K562 (cell line): ENCODE results near the gene RNF114. TPM values are rescaled to one million over a fixed set of nuclear protein-coding genes. Genes with fewer than 3 reads are reported as not detected.

ENCODE experiments used
- ATAC-seq: fragments of 200-7000 bp; cut with Tn5 transposase; 3 replicates; pipeline ENCODE4 v1.9.1; 2020; ENCODE audit warnings: moderate library complexity
- BruUV-seq: library from RNA; stranded (reverse); fragments of 400-500 nt; replicated peaks from 2 replicates; lab custom pipeline; 2021; lab: Mats Ljungman, UMichigan
- CTCF ChIA-PET: fragments of 300-600 bp; formaldehyde crosslinking; extraction: SDS; loops from one replicate; lab custom pipeline; 2021; ENCODE audit warnings: low intra/inter-chr PET ratio; lab: Yijun Ruan, JAX
- POLR2A ChIA-PET: fragments of 300-600, 350-650 bp; sonication (Branson Sonifier 250); formaldehyde crosslinking; extraction: SDS; loops from one replicate; lab custom pipeline; 2021; ENCODE audit warnings: antibody characterized with exemption, inconsistent platforms; lab: Yijun Ruan, JAX
- DNase-seq, 4 experiments: peaks; one replicate each; pipeline versions ENCODE4 v3.0.0 to v3.0.0-alpha.2; 2011 to 2018; ENCODE audit warnings: low spot score in 3 of 4, mixed read lengths in 3 of 4; ENCODE audit errors: extremely low read depth in 1 of 4
- FAIRE-seq: peaks from 2 replicates; lab custom pipeline; 2011; peaks lifted over from hg19 to GRCh38; lab: Jason Lieb, UNC
- H2AFZ ChIP-seq: 2 replicates; pipeline ENCODE4 v1.6.0; 2011; ENCODE audit warnings: low read depth, low read length, control low read depth, inconsistent platforms
- H3K27ac ChIP-seq: fragments of 200-600 bp; 3 replicates; pipeline ENCODE4 v1.8.0; 2011; ENCODE audit warnings: low read depth, mild to moderate bottlenecking, control low read depth, inconsistent platforms, low read length, moderate library complexity, mixed read lengths; ENCODE audit errors: extremely low read depth
- H3K27me3 ChIP-seq, 2 experiments: fragments of 300-600 bp in 1 of 2; 2 replicates in 1 of 2; 3 replicates in 1 of 2; pipeline versions ENCODE4 v1.6.0 to v1.8.0; 2011; ENCODE audit warnings: inconsistent platforms in 2 of 2, low read length in 2 of 2, mild to moderate bottlenecking in 1 of 2, mixed read lengths in 1 of 2, moderate library complexity in 1 of 2; ENCODE audit not compliant: control insufficient read depth in 2 of 2, insufficient read depth in 2 of 2
- H3K36me3 ChIP-seq: fragments of 300-600 bp; 3 replicates; pipeline ENCODE4 v1.8.0; 2011; ENCODE audit warnings: mild to moderate bottlenecking, low read length, inconsistent platforms; ENCODE audit not compliant: control insufficient read depth, insufficient read depth
- H3K4me1 ChIP-seq, 2 experiments: fragments of 200-600 bp in 1 of 2; replicated peaks in 1 of 2; 2 replicates in 1 of 2; 3 replicates in 1 of 2; pipeline versions ENCODE4 v1.5.1 to v1.8.0; 2011; ENCODE audit warnings: inconsistent platforms in 2 of 2, low read length in 2 of 2, mild to moderate bottlenecking in 1 of 2, mixed read lengths in 1 of 2, moderate library complexity in 1 of 2; ENCODE audit not compliant: control insufficient read depth in 2 of 2, insufficient read depth in 2 of 2
- H3K4me2 ChIP-seq: 2 replicates; pipeline ENCODE4 v1.6.1; 2011; ENCODE audit warnings: low read length, control low read depth, inconsistent platforms, mixed read lengths; ENCODE audit not compliant: insufficient read depth
- H3K4me3 ChIP-seq: fragments of 200-600 bp; sonication (generic), shearing (Covaris generic); 2 replicates; pipeline ENCODE4 v1.5.1; 2016; ENCODE audit warnings: control low read depth, inconsistent platforms
- H3K79me2 ChIP-seq: fragments of 200-600 bp; 3 replicates; pipeline ENCODE4 v1.8.0; 2011; ENCODE audit warnings: low read length, inconsistent platforms; ENCODE audit not compliant: control insufficient read depth, insufficient read depth
- H3K9ac ChIP-seq, 2 experiments: 2 replicates each; pipeline versions ENCODE4 v1.6.0 to v1.6.1; 2011; ENCODE audit warnings: low read depth in 2 of 2, low read length in 2 of 2, control low read depth in 1 of 2, inconsistent platforms in 1 of 2, mild to moderate bottlenecking in 1 of 2, mixed read lengths in 1 of 2; ENCODE audit not compliant: insufficient read depth in 1 of 2
- H3K9me1 ChIP-seq: one replicate; pipeline ENCODE4 v1.6.0; 2011; ENCODE audit warnings: inconsistent platforms, mild to moderate bottlenecking, low read length, moderate library complexity; ENCODE audit not compliant: control insufficient read depth, insufficient read depth
- H3K9me3 ChIP-seq: replicated peaks from 2 replicates; pipeline ENCODE4 v1.5.1; 2011; ENCODE audit warnings: low read depth, low read length, inconsistent platforms; ENCODE audit not compliant: control insufficient read depth, insufficient read depth
- H4K20me1 ChIP-seq: replicated peaks from 2 replicates; pipeline ENCODE4 v1.6.1; 2011; ENCODE audit warnings: low read length, inconsistent platforms, mixed read lengths; ENCODE audit not compliant: control insufficient read depth, insufficient read depth
- MAFK ChIP-seq: IDR thresholded peaks from 2 replicates; pipeline ENCODE4 v1.6.1; 2011; ENCODE audit warnings: low read length, improper control_type of control experiment
- PURB ChIP-seq: sonication (generic); formaldehyde crosslinking; IDR thresholded peaks from 2 replicates; pipeline ENCODE4 v1.9.0; 2021; ENCODE audit warnings: low read depth, mild to moderate bottlenecking, missing genetic modification reagents
- RBM22 ChIP-seq: fragments of 200-400 bp; formaldehyde crosslinking; IDR thresholded peaks from 2 replicates; pipeline ENCODE4 v1.6.1; 2018; ENCODE audit warnings: low read length, low read depth; ENCODE audit not compliant: poor library complexity, severe bottlenecking
- RBM34 ChIP-seq: fragments of 200-400 bp; formaldehyde crosslinking; IDR thresholded peaks from 2 replicates; pipeline ENCODE4 v1.6.1; 2018; ENCODE audit warnings: low read length, borderline replicate concordance; ENCODE audit not compliant: insufficient read depth
- SRF ChIP-seq, 2 experiments: fragments of 250-450, 450-650 bp in 1 of 2; sonication (Bioruptor Pico) in 1 of 2; sonication (generic) in 1 of 2; formaldehyde crosslinking; IDR thresholded peaks; 2 replicates each; pipeline versions ENCODE4 v1.5.0 to v1.5.1; 2020 to 2022; ENCODE audit warnings: mild to moderate bottlenecking in 1 of 2, missing genetic modification reagents in 1 of 2
- ZNF740 ChIP-seq, 3 experiments: fragments of 200-800 bp in 1 of 3; sonication (Bioruptor generic) in 1 of 3; sonication (generic) in 1 of 3; formaldehyde crosslinking in 1 of 3; IDR thresholded peaks; 2 replicates each; pipeline versions ENCODE4 v1.6.1 to v1.8.0; 2016 to 2022; ENCODE audit warnings: mild to moderate bottlenecking in 2 of 3, missing compliant biosample characterization in 2 of 3, missing genetic modification characterization in 2 of 3, missing genetic modification reagents in 1 of 3
- WGBS: fragments of 100-300 bp; shearing (Covaris generic); methylation state at CpG from one replicate; pipeline ENCODE4 v1.1.6; 2016; ENCODE audit warnings: low coverage, mixed read lengths; ENCODE audit not compliant: insufficient coverage; ENCODE audit errors: missing lambda C conversion rate; 5-methylcytosine and 5-hydroxymethylcytosine counted together
- in situ Hi-C: fragments of 300-500 bp; cut with MboI; formaldehyde crosslinking; loops from 4 replicates; pipeline ENCODE4 v1.15.0; 2018; ENCODE audit warnings: inconsistent platforms, mixed read lengths
- intact Hi-C: fragments of 100-400 bp; cut with micrococcal nuclease; formaldehyde crosslinking; loops from 2 replicates; pipeline ENCODE4 v1.14.2; 2022
- polyA plus RNA-seq, 8 experiments: library from polyadenylated mRNA; depleted of rRNA in 4 of 8; stranded (reverse) in 5 of 8; unstranded in 3 of 8; fragments of >200 nt; fragmentation: Nextera tagmentation in 2 of 8; fragmentation: Illumina TruSeq in 1 of 8; extraction: Ambion mirVana in 2 of 8; extraction: Trizol in 1 of 8; gene quantifications; 2 replicates each; pipeline versions ENCODE4 v1.2.1 to v1.2.3, GENCODE V29; 2011 to 2014; ENCODE audit warnings: inconsistent platforms in 1 of 8, missing spikeins in 1 of 8
- total RNA-seq, 7 experiments: library from RNA; depleted of rRNA in 6 of 7; stranded (reverse); fragments of >200 nt in 6 of 7; fragmentation: Illumina TruSeq in 2 of 7; extraction: Trizol in 2 of 7; gene quantifications; 2 replicates each; pipeline versions ENCODE4 v1.2.1 to v1.2.3, GENCODE V29; 2011 to 2021; ENCODE audit warnings: low replicate concordance in 1 of 7
- TF ChIP-seq, protein P1 (sequence below): fragments of 250-450 bp; sonication (Bioruptor Pico); IDR thresholded peaks from 2 replicates; pipeline ENCODE4 v1.9.0; 2021; ENCODE audit warnings: mild to moderate bottlenecking, inconsistent platforms
- TF ChIP-seq, protein P2 (sequence below), 2 experiments: fragments of 450-650 bp; IDR thresholded peaks; 2 replicates each; pipeline ENCODE4 v1.6.1; 2016

RNF114 gene
- total and polyA plus RNA-seq, 9 of the 15 experiments (the other 6 are each of a cell fraction or from before 2014, with no cell fraction given), result 38.6 to 111 (median 62.6) TPM

DNA sequence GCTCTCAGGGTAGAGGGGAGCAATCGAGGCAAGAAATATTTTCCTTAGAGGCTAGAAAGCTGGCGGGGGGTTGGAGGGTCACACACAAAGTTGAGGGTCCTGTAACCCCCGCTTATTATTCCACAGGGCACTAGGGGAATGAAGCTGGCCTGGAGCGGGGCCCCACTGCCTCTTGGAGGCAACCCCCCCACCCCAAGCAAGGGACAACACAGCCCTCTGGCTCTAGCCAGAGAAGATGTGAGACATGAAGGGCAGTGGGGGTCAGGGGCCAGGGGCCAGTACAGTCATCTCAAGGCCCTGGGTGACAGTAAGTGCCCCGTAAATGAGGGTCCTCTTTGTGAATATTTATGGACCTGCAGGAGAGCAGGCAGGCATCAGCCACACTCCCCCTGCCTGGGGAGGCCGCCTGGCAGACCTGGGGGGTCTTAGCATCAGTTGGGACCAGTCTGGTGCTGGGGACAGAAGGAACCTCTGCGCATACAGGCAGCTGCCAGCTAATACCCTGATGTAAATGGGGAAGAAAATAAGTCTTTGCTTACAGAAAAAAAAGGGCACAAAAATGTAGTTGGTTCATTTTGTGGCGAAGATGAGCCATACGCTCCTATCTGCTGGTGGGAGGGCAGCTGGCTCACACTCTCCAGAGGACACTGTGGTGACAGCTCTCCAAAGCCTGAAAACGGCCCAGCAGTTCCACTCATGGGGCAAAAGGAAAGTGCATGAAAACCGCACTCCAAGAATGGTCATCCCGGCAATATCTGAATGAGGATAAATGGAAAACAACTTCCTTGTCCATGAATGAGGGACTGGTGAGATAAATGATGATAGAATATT, 42.7 kb upstream of the RNF114 start:
- CTCF ChIA-PET, result no interaction called here
- in situ Hi-C loops (loop anchor here (25.0 kb wide), 1 partner anchor 556 kb away; no protein-coding TSS in a partner anchor), intact Hi-C loops (loop anchor here (5.0 kb wide), 1 partner anchor 351 kb away; no protein-coding TSS in a partner anchor)
- Histone ChIP-seq H3K9ac (peak overlapping the region in 1 of 2 experiments; percentile 87; a peak in 1 of 4 replicates), H3K9me3 (no peaks in the 10 kb centered on the region), H3K79me2 (no peaks in the 10 kb centered on the region), H2AFZ (no peak overlapping the region), H4K20me1 (peaks cover 8% of the 10 kb centered on the region; the same call in 1 of the 2 replicates), H3K9me1 (no peaks in the 10 kb centered on the region), H3K27ac (no peak overlapping the region), H3K27me3 (no peaks in the 10 kb centered on the region), H3K4me1 (peaks cover 8 to 32% of the 10 kb centered on the region in 2 experiments), H3K4me3 (no peak overlapping the region), H3K4me2 (peak overlapping the region; percentile 3; the same call in 1 of the 2 replicates), H3K36me3 (peaks cover 10% of the 10 kb centered on the region; the same call in 1 of the 3 replicates)
- no TSS peak for BruUV-seq
- no peak for DNase-seq
- FAIRE-seq, result no peak
- no peak for ATAC-seq
- POLR2A ChIA-PET, result interaction anchor here (0.7 to 3.2 kb wide), 6 partner anchors 7 to 1504 kb away, joined by 3 to 16 read pairs (median 4); no protein-coding TSS in a partner anchor
- TF ChIP-seq RBM34 (no peak), PURB (CRISPR knock-in tag) (no peak), SRF (CRISPR knock-in tag; IDR thresholded peaks at IDR 0.05) (no peak), ZNF740 (CRISPR knock-in tag; IDR thresholded peaks at IDR 0.05) (peak; percentile 37; the same call in 1 of the 2 replicates), ZNF740 (tag; IDR thresholded peaks at IDR 0.05) (no peak), MAFK (no peak), RBM22 (no peak)
- TF ChIP-seq, protein P1, sequence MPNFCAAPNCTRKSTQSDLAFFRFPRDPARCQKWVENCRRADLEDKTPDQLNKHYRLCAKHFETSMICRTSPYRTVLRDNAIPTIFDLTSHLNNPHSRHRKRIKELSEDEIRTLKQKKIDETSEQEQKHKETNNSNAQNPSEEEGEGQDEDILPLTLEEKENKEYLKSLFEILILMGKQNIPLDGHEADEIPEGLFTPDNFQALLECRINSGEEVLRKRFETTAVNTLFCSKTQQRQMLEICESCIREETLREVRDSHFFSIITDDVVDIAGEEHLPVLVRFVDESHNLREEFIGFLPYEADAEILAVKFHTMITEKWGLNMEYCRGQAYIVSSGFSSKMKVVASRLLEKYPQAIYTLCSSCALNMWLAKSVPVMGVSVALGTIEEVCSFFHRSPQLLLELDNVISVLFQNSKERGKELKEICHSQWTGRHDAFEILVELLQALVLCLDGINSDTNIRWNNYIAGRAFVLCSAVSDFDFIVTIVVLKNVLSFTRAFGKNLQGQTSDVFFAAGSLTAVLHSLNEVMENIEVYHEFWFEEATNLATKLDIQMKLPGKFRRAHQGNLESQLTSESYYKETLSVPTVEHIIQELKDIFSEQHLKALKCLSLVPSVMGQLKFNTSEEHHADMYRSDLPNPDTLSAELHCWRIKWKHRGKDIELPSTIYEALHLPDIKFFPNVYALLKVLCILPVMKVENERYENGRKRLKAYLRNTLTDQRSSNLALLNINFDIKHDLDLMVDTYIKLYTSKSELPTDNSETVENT, result no peak
- TF ChIP-seq, protein P2, sequence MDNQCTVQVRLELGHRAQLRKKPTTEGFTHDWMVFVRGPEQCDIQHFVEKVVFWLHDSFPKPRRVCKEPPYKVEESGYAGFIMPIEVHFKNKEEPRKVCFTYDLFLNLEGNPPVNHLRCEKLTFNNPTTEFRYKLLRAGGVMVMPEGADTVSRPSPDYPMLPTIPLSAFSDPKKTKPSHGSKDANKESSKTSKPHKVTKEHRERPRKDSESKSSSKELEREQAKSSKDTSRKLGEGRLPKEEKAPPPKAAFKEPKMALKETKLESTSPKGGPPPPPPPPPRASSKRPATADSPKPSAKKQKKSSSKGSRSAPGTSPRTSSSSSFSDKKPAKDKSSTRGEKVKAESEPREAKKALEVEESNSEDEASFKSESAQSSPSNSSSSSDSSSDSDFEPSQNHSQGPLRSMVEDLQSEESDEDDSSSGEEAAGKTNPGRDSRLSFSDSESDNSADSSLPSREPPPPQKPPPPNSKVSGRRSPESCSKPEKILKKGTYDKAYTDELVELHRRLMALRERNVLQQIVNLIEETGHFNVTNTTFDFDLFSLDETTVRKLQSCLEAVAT (IDR thresholded peaks at IDR 0.05), result no peak
- 52% methylated on average over 12 of the region's 12 CpGs for WGBS
